ENCODE results near the gene DGKD.
"Not testable (repeated sequence)": the region's sequence is repeated elsewhere in the genome, so short reads cannot be mapped to it uniquely, and the experiment has no call there.

Gene DGKD

DNA sequence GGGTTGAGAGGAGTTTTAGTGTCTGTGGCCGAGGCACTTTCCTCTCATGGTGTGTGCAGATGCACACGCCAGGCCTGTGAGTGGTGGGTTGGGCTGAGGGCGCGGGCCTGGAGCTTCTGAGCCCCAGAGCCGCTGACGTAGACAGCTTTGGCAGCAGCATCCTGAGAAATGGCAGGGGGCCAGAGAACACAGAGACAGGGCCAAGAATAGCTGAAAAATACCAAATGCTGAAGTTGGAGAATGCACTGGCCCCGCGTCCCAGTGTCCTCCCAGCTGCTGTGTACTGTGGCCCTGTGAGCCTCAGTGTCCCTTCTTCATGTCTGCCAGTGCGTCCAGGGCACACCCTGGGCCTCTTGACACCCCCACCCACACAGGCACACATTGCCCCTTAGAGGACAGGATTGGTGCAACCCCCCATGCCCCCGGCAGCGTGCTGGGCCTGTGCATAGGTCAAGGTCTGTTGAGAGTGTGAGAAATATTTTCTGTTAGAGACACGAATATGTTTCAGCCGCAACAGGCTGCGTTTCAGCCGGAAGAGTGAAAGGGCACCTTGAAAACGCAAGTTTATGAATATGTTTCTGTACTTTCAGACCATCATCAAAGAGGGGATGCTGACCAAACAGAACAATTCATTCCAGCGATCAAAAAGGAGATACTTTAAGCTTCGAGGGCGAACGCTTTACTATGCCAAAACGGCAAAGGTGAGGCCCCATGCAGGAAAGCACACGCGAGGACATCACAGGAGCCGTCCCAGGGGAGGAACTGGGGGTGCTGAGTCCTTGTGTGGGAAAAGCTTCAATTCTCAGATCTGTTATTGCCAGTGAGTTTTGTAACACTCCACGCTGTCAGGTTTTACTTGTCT, 33.6 kb downstream of the DGKD start:
- peak; percentile 50 for DNase-seq

DNA sequence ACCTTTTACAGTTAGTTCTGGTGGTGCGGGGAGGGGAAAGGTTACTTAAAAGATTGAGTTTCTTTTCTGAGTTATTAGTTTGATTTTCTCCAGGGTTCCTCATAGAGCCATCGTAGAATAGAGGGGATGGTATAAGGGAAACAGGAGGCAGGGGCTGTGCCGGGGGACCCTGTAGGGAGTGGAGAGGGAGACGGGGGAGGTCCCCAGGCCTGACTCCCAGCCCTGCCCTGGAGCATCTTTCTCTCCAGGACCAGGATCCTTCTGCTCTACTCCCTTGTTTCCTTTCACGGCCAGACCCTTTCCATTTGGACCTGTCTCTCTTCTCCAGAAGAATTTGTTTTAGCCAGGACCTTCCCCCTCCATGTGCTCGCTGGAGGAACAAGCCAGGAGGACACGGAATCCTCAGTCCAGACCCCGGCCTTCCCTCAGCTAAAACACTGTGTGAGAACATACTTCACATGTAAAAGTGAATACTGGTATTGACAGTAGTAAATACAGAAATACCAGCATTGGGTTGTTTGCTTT, 35.4 kb downstream of the DGKD start:
- no peak for DNase-seq

DNA sequence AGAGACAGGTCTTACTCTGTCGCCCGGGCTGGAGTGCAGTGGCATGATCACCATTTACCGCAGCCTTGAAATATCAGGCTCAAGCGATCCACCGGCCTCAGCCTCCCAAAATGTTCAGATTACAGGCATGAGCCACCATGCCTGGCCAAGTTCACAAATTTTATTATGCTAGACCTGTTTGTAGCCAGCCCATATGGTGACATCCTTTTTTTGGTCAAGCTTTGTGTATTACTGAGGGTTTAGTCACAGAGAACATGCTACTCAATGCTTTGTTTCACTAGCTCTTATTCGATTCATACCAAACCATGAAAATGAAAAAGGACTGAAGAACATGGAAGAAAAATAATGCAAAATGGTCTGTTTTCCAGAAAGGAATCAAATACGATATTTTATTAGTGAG, 41.4 kb downstream of the DGKD start:
- no peak for DNase-seq

DNA sequence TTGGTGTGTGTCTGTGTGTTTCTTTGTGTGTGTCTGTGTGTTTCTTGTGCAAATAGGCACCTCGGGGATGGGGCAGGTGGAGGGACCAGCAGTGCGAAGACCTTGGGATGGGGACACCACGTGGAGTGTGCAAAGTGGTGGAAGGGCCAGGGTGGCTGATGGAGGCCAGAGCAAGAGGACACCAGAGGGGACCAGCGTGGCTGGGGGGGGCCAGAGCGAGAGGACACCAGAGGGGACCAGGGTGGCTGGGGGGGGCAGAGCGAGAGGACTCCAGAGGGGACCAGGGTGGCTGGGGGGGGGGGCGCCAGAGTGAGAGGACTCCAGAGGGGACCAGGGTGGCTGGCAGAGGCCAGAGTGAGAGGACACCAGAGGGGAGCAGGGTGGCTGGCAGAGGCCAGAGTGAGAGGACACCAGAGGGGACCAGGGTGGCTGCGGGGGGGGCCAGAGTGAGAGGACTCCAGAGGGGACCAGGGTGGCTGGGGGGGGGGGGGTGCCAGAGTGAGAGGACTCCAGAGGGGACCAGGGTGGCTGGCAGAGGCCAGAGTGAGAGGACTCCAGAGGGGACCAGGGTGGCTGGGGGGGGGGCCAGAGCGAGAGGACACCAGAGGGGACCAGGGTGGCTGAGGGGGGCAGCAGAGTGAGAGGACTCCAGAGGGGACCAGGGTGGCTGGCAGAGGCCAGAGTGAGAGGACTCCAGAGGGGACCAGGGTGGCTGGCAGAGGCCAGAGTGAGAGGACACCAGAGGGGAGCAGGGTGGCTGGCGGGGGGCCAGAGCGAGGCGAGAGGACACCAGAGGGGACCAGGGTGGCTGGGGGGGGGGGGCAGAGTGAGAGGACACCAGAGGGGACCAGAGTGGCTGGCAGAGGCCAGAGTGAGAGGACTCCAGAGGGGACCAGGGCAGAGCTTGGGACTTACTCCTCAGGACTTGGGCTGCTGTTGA, 42.7 kb downstream of the DGKD start:
- DNase-seq, result not testable (repeated sequence)

DNA sequence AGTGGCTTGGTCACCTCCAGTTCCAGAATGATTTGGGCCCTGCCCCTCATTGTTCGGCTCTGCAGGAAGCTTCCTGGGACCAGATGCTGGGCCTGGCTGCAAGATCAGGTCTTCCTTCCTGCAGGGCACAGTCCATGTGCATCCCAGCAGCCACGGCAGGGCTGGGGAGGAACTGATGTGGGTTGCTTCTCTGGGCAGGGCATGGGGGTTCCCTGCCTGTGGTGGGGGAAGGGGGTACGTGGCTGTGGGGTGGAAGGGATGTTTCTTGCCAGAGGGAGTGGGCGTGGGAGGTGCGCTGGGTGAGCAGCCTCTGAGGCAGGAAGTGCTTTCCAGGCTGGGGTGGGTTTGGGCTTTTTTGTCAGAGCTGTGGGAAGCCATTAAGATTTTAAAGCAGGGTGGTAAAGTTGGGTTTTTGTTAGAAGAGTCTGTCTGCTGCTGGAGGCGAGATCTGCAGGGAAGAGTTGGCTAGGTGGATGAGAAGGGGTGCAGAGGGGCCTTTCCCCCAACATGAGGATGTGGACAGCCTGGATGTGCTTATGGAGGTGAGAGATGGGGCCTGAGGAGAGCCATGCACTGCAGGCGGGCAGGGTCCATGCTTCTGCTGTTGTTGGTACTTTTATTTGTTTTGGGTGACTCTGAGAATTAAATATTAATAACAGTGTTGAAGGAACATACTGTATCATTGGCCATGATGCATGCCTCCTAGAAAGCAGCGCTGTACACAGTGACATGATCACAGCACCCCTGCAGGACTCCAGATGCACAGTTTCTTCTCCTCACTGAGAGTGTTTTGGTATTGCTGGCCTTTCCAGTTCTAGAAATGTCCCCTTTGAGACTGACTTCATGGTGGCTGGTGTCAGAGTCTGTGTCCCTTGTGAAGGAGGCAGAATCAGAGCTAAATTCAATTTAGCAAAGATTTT, 45.3 kb downstream of the DGKD start:
- DNase-seq, result no peak

DNA sequence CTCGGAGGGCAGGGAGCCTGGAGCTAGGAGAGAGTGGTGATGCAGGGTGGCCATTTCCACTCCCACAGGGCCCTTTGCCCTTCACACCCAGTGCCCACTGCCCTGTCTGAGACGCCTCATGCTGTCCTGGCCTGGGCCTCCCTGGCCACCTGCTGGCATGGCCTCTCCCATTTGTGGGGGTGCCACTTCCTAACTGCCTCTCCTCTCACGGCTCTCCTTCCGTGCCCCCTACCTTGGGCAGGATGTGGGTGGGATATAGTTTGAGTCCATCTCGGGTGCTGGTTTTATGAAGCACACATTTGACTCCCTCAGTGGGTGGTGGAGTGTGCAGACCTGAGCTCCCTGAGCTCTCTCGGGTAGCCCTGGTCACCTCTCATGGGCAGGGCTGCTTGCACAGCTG, 46.0 kb downstream of the DGKD start:
- DNase-seq, result no peak

DNA sequence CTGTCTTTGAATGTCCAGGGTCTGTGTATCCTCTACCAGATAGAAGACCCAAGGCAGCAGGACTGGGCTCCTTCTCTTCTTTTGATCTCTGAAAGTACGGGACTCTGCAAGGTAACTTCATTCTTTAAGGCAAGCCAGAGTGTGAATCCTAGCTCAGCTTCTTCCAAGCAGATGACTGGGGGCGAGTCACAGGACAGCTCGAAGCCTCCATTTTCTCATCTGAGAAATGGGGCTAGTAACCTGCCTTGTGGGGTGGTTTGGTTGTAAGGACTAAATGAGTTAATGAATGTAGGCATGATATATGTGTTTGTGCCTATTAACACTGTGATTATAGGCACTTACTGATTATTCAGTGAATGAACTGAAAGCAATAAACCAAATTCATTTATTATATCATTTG, 46.7 kb downstream of the DGKD start:
- no peak for DNase-seq

DNA sequence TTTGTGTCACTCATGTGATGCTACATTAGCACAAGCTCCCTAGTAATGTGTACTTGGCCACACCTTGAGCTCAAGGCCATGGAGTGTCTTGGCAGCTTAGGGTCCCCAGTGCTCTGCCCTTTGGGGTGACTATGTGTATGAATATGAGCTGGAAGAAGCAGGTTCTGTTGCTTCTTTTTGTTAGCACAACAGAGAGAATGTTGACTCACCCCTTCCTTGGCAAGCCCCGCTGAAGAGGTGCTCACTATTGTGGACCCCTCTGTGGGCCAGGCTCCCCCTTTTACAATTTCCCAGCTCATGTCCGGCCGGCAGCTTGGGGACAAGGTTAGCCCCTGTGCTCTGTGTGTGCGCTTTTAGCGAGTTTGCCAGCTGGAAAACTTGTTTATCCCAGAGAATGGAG, 48.1 kb downstream of the DGKD start:
- no peak for DNase-seq

DNA sequence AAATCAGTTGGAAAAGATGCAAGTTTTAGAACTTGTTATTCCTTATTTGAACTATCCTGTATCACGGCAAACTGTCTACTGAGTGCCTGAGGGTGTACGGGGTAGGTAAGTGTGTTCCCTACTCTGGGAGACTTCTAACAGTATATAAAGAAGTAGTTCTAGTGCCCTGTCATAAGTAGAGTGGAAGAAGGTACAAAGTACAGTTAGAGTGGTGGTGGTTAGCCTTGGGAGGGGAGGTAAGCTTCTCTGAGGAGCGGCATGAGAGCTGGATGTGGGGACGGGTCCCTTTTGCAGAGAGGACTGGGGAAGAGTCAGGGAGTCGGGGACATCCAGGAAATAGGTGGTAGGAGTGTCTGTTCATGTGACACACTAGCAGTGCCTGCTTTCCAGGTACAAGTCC, 48.5 kb downstream of the DGKD start:
- no peak for DNase-seq

DNA sequence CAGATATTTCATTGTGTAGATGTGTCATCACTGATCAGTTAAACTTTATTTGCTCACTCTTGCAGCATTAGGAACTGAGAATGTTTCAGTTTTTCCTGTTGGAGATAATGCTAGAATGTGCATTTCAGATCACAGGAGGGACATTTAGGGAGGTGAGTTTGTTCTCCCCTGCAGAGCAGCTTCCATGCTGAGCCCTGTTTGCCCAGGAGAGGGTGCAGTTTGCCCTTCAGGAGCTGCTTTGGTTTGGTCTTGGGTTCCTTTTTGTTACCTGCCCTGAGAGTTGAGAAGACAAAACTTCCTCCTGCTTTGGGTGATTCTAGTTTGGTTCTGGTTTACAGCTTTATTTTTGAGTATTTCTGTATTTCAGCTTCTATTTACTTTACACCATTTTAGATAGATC, 49.9 kb downstream of the DGKD start:
- DNase-seq, result no peak

DNA sequence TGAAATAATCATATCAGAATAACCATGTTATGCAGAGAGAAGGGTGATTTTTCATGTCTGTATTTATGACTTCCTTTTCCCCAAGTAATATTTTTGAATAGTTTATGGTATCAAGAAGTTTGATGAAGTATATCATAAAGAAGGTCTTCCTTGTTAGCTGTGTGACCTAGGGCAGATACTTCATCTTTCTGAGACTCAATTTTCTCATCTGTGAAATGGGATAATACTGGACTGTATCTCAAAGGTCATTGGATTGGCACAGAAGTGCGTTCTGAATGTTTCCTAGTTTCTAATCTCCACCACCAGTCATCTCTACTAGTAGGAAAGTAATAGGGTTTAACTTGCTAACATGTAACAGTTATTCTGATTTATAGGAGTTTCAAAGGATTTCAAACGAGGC, 52.6 kb downstream of the DGKD start:
- DNase-seq, result no peak

DNA sequence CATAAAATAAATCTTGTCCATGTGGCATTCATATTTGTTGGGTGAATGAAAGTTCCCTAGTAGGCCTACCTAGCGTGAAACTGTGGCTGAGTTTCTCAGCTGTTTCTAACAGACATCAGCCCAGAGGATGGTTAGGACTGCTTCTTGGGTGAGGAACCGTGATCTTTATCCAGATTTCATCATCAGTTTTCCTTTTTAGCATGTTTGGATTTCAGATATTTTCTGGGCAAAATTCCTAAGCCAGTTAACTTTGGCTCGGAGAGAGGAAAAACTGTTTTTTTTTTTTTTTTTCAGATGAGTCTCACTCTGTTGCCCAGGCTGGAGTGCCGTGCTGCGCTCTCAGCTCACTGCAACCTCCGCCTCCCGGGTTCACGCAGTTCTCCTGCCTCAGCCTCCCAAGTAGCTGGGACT, 53.5 kb downstream of the DGKD start:
- DNase-seq, result no peak

DNA sequence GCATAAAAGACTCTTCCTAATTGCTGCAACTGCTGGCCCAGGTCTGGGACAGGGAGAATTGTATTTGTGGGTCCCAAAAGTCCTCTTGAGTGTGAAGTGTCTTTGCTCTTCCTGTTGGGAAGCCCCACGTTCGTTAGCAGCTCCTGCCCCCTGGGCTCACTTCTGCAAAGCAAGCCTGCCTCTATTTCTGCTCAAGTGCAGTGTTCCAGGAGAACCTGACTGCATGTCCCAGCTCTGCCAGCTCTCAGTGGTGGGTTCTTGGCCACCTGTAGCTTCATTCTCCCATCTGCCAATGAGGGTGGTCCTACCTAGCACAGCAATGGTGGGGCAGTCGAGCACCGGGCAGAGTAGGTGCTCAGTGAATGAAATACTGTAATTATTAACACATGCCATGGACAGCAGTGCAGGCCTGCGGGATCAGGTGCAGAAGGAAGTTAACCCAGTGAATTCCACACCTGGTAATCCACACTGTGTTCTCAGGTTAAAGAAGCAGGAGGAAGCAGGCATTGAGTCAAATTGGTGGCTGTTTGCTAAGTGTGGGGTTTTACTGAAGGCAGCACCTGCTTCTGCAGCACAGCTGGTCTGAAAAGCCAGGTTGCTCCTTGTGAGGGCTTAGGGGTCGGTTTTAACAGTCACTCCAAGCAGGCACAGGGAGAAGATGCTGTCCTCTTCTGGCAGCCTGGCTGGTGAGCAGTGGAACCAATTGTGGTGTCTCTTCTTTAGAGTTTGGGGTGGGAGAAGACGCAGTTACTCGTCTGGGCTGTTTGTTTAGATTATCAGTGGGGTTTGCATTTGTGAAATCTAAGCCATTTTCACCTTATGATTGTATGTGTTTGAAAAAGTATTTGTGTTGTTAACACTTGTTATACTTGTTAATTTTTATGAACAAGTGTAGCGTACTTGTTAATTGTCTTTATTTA, 54.3 kb downstream of the DGKD start:
- no peak for DNase-seq

DNA sequence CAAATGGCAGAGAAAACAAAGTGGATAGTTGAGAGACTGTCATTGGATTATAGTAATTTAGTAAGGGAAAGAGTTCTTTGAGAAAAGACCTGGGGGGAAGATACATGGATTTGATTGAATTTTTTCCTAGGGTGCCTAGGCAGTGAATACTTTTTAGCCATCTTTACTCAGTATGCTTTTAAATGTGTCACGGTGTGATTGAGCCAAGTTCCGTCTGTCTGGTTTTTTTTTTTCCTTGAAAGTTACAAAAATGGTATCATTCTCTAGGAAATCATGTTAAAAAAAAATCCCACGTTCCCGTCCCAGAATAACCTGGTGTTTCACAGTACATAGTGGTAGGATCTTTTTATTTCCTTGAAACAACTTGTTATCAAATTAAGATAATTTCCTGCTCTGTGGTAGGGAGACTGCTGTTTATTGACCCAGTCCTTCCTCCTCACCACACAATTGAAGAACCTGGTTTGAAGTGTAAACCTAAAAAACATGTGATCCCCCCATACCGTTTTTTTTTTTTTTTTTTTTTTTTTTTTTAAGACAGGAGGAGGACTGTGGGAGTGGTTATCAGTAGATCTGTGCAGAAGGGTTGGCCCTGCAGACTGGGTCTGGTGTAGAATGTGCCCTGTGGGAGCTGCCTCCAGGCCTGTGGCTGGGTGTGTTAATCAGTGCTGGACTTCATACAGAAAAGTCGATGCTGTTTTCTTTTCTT, 55.1 kb downstream of the DGKD start:
- DNase-seq, result no peak

DNA sequence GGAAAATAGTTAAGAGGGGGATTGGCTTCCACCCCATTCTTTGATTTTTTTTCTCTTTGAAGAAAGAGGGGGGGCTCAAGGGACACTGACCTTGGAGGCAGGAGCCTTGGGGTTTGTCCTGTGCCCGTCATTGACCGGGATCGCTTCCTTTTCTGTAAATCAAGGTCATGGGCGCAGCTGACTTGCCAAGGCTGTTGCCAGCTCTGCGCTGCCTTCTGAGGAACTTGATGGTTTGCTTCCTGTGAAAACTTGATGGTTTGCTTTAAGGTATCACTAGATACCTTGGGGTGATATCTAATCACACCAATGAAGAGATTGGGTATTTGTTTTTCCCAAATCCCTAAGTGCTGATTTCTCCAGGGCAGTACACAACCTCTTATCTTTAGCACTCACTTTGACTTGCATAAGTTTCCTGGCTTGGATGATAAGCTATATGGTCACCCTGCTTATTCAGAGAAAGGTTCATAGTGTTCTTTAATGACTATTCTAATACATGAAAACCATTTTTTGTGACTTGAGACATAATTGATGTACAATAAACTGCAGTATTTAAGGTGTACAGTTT, 56.0 kb downstream of the DGKD start:
- no peak for DNase-seq

DNA sequence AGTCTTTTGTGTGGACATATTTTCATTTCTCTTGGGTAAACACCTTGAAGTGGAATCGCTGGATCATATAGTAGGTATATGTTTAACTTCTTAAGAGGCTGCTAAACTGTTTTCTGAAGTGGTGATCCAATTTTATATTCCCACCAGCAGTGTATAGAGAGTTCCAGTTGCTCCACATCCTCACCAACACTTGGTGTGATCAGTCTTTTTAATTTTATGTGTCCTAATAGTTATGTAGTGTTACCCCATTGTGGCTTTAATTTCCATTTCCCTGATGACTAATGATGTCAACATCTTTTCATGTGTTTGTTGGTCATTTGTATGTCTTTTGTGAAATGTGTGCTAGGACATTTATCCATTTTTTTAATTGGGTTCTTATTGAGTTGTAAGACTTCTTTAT, 56.9 kb downstream of the DGKD start:
- no peak for DNase-seq

DNA sequence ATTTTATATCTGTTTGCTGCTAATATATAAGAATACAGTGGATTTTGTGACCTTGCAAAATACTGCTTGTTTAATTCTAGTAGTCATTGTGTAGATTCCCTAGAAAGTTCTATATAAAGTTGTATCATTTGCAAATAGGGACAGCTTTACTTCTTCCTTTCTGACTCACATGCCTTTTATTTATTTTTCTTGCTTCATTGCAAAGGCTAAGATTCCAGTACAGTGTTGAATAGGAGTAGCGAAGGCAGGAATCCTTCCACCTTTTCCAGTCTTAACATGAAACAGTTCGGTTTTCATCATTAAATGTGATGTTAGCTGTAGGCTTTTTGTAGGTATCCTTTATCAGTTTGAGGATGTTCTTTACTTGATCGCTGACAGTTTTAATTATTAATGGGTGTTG, 58.1 kb downstream of the DGKD start:
- DNase-seq, result no peak

DNA sequence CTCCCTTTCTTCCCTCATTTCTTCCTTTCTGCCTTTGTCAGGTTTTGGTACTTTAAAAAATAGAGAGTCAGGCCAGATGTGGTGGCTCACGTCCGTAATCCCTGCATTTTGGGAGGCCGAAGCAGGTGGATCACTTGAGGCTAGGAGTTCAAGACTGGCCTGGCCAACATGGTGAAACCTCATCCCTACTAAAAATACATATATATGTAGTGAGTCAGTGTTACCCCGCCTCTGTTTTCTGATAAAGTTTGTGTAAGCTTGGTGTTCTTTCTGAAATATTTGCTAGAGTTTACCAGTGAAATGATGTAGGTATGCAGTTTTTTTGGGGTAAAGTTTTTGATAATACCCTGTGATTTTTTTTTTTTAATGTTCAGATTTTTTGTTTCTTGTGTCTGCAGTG, 58.8 kb downstream of the DGKD start:
- DNase-seq, result no peak

DNA sequence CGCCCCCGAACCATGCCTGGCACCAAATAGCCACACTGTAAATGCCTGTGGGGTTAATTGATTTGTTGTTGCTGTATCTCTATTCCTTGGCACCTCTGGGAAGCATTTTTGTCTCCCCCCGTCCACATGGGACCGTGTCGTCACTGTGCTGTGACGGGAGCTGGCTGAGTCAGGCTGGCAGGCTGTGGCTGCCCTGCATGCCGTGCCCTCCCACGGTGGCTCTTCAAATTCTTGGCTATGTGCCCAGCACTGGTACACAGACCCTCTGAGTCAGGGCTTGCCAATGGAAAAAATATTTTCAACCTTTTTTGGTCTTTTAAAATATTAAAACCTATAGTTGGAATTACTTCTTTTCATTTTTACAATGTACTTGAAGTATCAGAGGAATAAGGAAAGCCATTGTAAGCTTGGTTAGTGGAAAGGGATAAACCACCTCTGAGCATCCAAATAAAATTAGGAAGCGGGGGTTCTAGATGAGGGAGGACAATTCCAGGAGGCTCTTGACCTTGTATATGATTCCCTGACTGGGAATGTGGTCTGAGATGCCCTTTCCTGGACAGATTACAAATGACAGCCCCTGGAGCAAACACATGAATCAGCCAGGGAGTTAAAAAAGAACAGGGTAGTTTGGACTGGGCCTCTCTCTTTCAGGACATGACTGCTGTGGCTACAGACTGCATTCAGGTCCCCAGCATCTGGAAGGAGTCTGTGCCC, 59.4 kb downstream of the DGKD start:
- DNase-seq, result peak; percentile 59

DNA sequence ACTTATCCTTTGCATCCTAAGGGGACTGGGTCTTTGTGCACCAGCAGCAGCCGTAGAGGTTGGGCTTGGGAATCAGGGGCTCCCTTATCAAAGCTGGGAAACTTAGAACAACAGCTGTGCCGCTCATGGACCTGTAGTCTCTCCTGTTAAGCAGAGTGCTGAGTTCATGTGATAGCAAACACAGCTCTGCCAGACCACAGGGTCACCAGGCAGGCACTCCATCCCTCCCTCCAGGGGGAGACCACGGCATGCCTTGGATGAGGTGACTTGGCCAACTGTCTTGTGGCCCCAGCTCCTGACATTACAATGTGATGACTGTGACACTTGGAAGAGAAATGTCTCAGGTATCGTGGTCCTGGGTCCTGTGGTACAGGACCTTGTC, 60.0 kb downstream of the DGKD start:
- no peak for DNase-seq
